HG02870 (cell line): ENCODE results near the gene DNASE2B.
"Not testable (repeated sequence)": the region's sequence is repeated elsewhere in the genome, so short reads cannot be mapped to it uniquely, and the experiment has no call there.

ENCODE experiments used
- ATAC-seq: cut with Tn5 transposase; IDR thresholded peaks from one replicate; pipeline ENCODE4 v1.9.1; 2021; ENCODE audit warnings: mild to moderate bottlenecking, moderate library complexity; ENCODE audit not compliant: unreplicated experiment

DNASE2B gene

GRCh38 chr1:84442747-84443646 lies 44.7 kb downstream of the DNASE2B start:
- not testable (repeated sequence) for ATAC-seq

- not testable (repeated sequence) for ATAC-seq
These were observed 50.4 kb downstream of the DNASE2B start for GRCh38 chr1:84448704-84449103.

DNA sequence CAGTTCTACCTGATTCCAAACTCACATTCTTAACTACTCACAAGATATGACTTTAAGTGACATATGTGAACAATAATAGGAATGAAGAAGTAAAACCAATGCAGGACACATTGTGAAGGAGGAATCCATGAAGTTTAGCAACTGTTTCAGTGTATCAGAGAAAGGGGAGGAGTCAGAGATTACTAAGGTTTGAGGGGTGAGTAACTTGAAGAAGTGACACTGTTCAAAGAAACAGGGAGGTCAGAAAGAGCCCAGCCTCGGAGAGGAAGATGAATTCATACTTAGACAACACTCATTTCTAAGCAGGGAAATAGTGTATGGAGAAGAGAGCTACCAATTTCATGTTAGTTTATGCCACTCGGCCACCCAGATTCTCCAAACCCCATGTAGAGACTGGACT lies 52.6 kb downstream of the DNASE2B start:
- no peak for ATAC-seq

DNA sequence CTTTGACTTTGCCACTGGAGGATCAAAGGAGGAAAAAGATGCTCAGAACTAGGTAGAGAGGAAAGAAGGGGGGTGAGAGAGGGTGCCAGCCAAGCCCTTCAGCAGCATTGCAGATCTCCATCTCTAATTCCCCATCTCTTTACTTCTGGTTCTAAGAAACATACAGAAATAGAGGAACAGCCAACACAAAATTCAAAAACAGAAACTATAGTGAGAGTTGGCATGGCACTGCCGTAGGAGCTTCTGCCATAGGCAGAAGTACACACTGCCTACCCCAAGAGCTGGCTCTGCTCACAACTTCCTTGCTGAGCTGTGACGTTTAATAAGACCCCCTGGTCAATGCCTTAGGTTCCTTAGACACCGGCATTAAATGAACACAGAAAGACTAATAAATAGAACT lies 54.2 kb downstream of the DNASE2B start:
- no peak for ATAC-seq

GRCh38 chr1:84462118-84462517 lies 63.8 kb downstream of the DNASE2B start:
- no peak for ATAC-seq
